GM12801 (cell line): ENCODE measurements around the gene NALCN.

ENCODE experiments used
- TF ChIP-seq, protein P1 (sequence below): IDR thresholded peaks from one replicate; pipeline ENCODE4 v1.5.1; 2011; ENCODE audit warnings: control low read depth; ENCODE audit not compliant: insufficient read length; ENCODE audit errors: extremely low read depth

The NALCN gene

DNA sequence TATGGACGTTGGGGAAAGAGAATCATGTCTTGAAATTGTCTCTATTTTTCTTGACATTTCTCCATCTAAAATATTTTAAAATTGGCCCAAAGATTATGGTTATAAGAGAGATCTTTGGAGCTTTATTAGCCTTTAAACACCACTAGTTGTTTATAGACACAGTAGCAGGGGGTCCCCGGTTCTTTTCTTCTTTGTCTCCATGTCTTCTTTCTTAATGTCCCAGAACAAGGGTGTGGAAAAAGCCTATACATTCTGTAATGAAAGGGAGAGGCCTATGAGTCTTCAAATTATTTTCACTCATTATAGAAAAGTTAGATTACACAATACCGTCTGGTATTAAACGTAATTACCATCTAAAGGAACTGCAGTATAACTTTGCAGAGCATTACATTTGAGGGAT is 300.0 kb downstream of the NALCN start:
- TF ChIP-seq, protein P1, sequence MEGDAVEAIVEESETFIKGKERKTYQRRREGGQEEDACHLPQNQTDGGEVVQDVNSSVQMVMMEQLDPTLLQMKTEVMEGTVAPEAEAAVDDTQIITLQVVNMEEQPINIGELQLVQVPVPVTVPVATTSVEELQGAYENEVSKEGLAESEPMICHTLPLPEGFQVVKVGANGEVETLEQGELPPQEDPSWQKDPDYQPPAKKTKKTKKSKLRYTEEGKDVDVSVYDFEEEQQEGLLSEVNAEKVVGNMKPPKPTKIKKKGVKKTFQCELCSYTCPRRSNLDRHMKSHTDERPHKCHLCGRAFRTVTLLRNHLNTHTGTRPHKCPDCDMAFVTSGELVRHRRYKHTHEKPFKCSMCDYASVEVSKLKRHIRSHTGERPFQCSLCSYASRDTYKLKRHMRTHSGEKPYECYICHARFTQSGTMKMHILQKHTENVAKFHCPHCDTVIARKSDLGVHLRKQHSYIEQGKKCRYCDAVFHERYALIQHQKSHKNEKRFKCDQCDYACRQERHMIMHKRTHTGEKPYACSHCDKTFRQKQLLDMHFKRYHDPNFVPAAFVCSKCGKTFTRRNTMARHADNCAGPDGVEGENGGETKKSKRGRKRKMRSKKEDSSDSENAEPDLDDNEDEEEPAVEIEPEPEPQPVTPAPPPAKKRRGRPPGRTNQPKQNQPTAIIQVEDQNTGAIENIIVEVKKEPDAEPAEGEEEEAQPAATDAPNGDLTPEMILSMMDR = no peak

DNA sequence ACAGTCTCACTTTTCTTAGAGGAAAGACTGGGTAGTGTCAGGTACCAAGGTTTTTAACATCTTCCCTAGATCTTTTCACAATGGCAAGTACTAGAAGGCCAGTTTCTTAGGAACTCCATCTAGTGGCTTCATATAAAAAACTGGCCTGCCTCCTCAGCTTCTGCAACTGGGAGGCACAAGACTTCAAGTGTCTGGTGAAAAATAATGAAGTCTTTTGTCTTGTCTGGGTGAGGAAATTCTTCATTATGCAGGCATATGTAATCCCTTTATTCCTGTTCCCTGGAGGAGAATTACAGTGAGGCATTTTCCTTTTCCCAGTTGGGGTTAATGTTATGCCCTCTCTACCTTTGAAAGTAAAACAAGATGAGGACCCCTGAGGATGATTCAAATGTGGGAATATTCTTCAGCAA is 300.5 kb downstream of the NALCN start:
- TF ChIP-seq, protein P1 = no peak

DNA sequence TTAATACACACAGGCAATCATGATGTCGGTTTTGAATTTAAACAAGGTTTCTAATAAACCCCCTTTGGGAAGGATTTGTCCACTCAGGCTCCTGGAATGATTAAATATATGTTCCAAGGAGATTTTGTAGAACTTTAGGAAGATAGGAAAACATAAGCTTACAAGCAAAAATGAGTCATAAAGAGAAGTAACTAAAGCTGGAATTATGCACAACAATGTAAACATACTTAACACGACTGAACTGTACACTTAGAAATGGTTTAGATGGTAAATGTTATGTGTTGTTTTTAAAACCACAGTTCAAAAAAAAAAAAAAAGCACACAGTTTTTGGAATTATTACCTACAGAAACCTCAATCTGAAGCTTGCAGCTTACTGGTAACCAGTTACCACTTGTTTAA is 304.4 kb downstream of the NALCN start:
- TF ChIP-seq, protein P1 = no peak

DNA sequence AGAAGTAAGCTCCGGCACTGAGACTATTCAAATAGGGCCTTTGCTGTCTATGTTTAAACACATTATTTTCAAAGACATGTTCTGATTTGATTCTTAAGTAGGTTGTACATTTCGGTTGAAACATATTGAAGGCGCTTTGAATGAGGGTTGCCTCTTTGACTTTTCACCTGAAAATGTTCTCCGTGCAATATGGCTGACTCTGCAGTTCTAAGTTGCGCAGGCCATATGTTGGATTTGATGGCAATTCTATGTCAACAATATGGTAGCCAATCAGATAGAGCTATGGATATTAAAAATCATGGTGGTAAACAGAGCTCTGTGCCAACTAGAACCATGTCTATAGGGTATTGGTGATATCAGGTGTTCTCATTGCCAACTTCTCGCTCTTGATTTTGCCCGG is 307.3 kb downstream of the NALCN start:
- TF ChIP-seq, protein P1 = no peak

DNA sequence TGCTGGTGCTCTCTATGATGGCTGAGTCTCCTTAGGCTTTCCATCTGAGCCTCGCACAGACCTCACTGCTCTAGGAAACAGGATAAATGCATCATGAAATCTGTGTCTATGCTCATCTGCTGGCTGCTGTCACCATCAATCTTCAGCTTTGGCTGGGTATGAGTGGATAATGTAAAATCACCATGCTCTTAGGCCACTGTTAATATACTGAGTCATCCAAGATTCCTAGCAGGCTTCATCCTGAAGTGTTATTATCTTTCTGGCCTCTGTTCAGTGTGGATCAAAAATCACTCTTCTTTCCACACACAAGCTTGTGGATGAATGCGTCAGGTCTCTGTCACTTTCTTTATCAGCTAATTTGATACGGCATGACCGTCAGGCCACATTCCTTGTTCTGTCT is 317.4 kb downstream of the NALCN start:
- TF ChIP-seq, protein P1 = no peak

DNA sequence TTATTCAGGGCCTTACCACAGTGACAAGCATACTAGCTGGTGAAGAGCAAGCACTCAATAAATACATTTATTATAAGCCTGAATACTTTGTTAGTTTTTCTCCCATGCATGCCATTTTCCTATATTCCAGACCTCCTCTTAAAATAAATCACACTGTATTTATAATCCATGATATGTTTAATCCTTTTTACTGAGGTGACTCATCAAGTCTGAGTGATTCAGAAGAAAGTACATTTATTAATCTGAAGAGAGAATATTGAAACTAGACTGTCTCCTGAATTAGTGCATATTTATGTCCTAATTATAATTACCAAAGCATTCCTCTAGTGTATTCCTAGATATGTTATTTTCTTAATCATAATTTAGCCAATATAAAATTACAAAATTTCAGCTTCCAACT is 323.3 kb downstream of the NALCN start:
- TF ChIP-seq, protein P1 = no peak

DNA sequence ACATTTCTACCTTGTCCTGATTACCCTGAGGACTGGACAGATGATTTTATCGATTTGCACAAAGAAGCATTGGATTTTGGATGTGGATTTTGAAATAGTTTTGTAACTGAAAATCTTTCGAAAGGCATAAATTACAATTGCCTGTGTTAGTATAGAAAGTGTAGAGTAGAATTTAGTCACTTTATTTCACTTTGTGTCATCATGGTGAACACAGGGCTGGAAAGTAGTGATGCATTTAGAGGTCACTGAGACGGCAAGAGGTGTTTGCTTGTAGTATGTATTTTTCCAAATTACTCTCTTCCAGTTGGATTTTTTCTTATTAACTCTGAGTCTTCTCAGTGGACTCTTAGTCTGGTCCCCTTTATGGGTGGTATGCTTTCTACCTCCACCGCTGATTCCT is 326.0 kb downstream of the NALCN start:
- TF ChIP-seq, protein P1 = no peak

DNA sequence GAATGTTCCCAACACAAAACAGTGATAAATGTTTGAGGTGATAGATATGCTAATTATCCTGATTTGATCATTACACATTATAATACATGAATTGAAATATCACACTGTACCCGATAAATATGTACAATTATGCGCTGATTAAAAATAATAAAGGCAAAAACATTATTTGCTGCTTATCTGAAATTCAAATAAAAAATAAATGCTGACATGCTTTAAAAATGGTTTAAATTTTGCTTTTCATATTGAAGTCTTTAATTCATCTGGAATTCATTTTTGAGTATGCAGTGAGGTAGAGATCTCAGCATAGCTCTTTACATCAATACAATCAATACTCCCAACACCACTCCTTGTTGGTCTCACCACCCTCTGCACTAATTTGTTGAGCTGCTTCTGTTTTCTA is 330.8 kb downstream of the NALCN start:
- TF ChIP-seq, protein P1 = no peak
